Progenitor cell of endocrine pancreas (in vitro differentiated cells): ENCODE measurements around the gene RUFY4. TPM values are rescaled to one million over a fixed set of nuclear protein-coding genes. Genes with fewer than 3 reads are reported as not detected.

ENCODE experiments used
- DNase-seq: peaks from one replicate; pipeline ENCODE4 v3.0.0; 2021; ENCODE audit warnings: low spot score; ENCODE audit not compliant: unreplicated experiment
- H3K27ac Mint-ChIP-seq: 2 replicates; pipeline ENCODE4 v1.8.0; 2021; ENCODE audit warnings: mild to moderate bottlenecking, moderate library complexity, mixed read lengths
- H3K27me3 Mint-ChIP-seq: 2 replicates; pipeline ENCODE4 v1.8.0; 2021; ENCODE audit warnings: mixed read lengths
- H3K36me3 Mint-ChIP-seq: 2 replicates; pipeline ENCODE4 v1.8.0; 2022; ENCODE audit warnings: mixed read lengths; ENCODE audit not compliant: insufficient read depth
- H3K4me1 Mint-ChIP-seq: 2 replicates; pipeline ENCODE4 v1.8.0; 2021; ENCODE audit warnings: low read depth, mixed read lengths
- H3K4me3 Mint-ChIP-seq: 2 replicates; pipeline ENCODE4 v1.8.0; 2021; ENCODE audit warnings: low read depth, mild to moderate bottlenecking, moderate library complexity, mixed read lengths
- H3K9me3 Mint-ChIP-seq: 2 replicates; pipeline ENCODE4 v1.8.0; 2021; ENCODE audit warnings: low read depth, mixed read lengths
- total RNA-seq: library from RNA; stranded (reverse); gene quantifications from 2 replicates; pipeline ENCODE4 v1.2.1, GENCODE V29; 2021
- TF ChIP-seq, protein P1 (sequence below): fragments of 200-600 bp; sonication (generic); IDR thresholded peaks from one replicate; pipeline ENCODE4 v1.5.0; 2021; ENCODE audit warnings: antibody characterized with exemption, mild to moderate bottlenecking; ENCODE audit not compliant: unreplicated experiment

RUFY4 gene
- total RNA-seq, 1 donor from 2014 or later = not detected

DNA sequence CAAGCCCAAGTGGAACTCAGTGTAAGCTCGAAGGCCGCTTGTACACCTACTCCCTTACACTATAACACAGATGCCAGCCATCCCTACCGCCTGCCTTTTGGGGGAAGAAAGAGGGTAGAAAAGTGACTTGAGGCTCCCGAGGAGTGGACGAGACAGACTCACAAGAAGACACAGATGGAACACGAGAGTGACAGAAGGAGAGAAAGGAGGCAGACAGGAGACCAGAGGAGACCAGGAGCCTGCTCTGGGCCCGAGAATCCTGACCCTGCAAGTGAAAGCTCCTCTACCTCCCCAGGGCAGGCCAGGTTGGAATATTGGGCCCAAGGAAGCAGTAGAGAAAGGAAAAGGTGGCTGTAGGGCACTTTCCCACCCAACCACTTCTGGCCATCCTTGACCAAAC, 42.8 kb upstream of the RUFY4 start:
- no peak overlapping the region for H3K27ac Mint-ChIP-seq
- no peak for DNase-seq
- H3K27me3 Mint-ChIP-seq = peaks cover 17% of the 10 kb centered on the region
- no peak overlapping the region for H3K4me3 Mint-ChIP-seq
- peaks cover 2% of the 10 kb centered on the region for H3K4me1 Mint-ChIP-seq
- no peaks in the 10 kb centered on the region for H3K9me3 Mint-ChIP-seq
- TF ChIP-seq, protein P1, sequence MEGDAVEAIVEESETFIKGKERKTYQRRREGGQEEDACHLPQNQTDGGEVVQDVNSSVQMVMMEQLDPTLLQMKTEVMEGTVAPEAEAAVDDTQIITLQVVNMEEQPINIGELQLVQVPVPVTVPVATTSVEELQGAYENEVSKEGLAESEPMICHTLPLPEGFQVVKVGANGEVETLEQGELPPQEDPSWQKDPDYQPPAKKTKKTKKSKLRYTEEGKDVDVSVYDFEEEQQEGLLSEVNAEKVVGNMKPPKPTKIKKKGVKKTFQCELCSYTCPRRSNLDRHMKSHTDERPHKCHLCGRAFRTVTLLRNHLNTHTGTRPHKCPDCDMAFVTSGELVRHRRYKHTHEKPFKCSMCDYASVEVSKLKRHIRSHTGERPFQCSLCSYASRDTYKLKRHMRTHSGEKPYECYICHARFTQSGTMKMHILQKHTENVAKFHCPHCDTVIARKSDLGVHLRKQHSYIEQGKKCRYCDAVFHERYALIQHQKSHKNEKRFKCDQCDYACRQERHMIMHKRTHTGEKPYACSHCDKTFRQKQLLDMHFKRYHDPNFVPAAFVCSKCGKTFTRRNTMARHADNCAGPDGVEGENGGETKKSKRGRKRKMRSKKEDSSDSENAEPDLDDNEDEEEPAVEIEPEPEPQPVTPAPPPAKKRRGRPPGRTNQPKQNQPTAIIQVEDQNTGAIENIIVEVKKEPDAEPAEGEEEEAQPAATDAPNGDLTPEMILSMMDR = no peak
- H3K36me3 Mint-ChIP-seq = no peaks in the 10 kb centered on the region

GRCh38 chr2:218026676-218027425, 42.2 kb upstream of the RUFY4 start:
- H3K4me1 Mint-ChIP-seq = peaks cover 2% of the 10 kb centered on the region
- peak; percentile 7 for DNase-seq
- H3K27ac Mint-ChIP-seq = no peak overlapping the region
- no peaks in the 10 kb centered on the region for H3K9me3 Mint-ChIP-seq
- TF ChIP-seq, protein P1 = no peak
- no peaks in the 10 kb centered on the region for H3K36me3 Mint-ChIP-seq
- H3K27me3 Mint-ChIP-seq = peaks cover 17% of the 10 kb centered on the region
- no peak overlapping the region for H3K4me3 Mint-ChIP-seq

GRCh38 chr2:218027426-218028188, 41.4 kb upstream of the RUFY4 start:
- Mint-ChIP-seq H3K4me3 (no peak overlapping the region), H3K36me3 (no peaks in the 10 kb centered on the region), H3K9me3 (no peaks in the 10 kb centered on the region), H3K27me3 (peaks cover 24% of the 10 kb centered on the region), H3K27ac (no peak overlapping the region), H3K4me1 (no peaks in the 10 kb centered on the region)
- TF ChIP-seq, protein P1 = no peak
- no peak for DNase-seq

- Mint-ChIP-seq H3K4me3 (no peak overlapping the region), H3K36me3 (no peaks in the 10 kb centered on the region), H3K4me1 (no peaks in the 10 kb centered on the region), H3K27me3 (peaks cover 29% of the 10 kb centered on the region), H3K9me3 (no peaks in the 10 kb centered on the region), H3K27ac (no peak overlapping the region)
- TF ChIP-seq, protein P1 = no peak
- no peak for DNase-seq
Measured at GRCh38 chr2:218028189-218028495, 40.9 kb upstream of the RUFY4 start.

DNA sequence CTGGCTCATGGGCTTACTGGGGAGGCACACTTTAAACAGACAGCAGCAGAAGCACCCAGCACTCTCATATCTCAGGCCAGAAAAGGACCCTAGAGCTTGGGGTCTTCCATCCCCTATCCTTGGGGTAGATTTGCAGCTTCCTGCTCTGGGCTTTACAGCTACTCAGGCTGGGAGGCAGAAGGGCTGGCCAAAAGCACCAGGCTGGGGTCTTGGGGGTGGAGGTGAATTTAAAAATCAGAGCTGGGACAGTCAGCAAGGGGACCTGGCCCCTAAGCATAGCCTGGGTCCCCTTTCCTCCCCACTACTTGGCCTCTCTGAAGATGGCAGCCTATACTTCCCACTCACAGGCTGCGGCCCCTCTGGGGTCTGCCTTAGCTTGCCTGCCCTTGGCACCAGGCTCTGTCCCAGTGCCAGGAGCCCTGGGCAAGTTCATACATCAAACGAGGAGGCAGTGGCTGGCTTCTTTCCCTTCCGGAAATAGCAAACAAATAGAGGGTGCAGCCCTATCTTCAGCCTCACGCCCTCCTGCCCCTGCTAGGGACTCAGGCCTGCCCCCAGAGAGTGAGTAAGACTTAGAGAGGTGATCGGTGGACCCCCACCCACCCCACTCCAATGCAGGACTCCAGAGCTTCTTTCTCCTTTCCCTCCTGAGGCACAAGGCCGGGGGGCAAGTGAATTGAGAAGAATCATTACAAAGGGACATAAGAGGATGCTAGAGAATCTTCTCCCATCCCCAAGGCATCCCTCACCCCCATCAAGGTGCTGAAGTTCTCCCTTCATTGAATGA, 40.3 kb upstream of the RUFY4 start:
- Mint-ChIP-seq H3K9me3 (no peaks in the 10 kb centered on the region), H3K27ac (no peak overlapping the region), H3K36me3 (no peaks in the 10 kb centered on the region), H3K4me1 (no peaks in the 10 kb centered on the region), H3K4me3 (no peak overlapping the region), H3K27me3 (peaks cover 35% of the 10 kb centered on the region)
- TF ChIP-seq, protein P1 = no peak
- DNase-seq = no peak
